HepG2 (cell line): ENCODE measurements around the gene KHK. TPM values are rescaled to one million over a fixed set of nuclear protein-coding genes. Genes with fewer than 3 reads are reported as not detected.

Source experiments
- ATAC-seq: fragments of 200-7000 bp; cut with Tn5 transposase; 3 replicates; pipeline ENCODE4 v1.9.1; 2020; ENCODE audit warnings: mild to moderate bottlenecking, moderate library complexity
- BruUV-seq: library from RNA; stranded (reverse); fragments of 400-500 nt; replicated peaks from 2 replicates; lab custom pipeline; 2021; lab: Mats Ljungman, UMichigan
- CTCF ChIA-PET: fragments of 300-600 bp; formaldehyde crosslinking; extraction: SDS; loops from one replicate; lab custom pipeline; 2021; ENCODE audit warnings: low total read pairs, inconsistent platforms, low intra/inter-chr PET ratio; lab: Yijun Ruan, JAX
- POLR2A ChIA-PET: fragments of 350-600 bp; sonication (Branson Sonifier 250); formaldehyde crosslinking; loops from one replicate; lab custom pipeline; 2020; ENCODE audit warnings: antibody characterized with exemption, inconsistent platforms; lab: Yijun Ruan, JAX
- DNase-seq: peaks from one replicate; pipeline ENCODE4 v3.0.0-alpha.2; 2015; ENCODE audit warnings: low spot score
- FAIRE-seq: peaks from 3 replicates; lab custom pipeline; 2011; peaks lifted over from hg19 to GRCh38; lab: Jason Lieb, UNC
- H2AFZ ChIP-seq: one replicate; pipeline ENCODE4 v1.6.1; 2011; ENCODE audit warnings: low read length, inconsistent platforms
- H3K27ac ChIP-seq: fragments of 300-600 bp; 3 replicates; pipeline ENCODE4 v1.8.0; 2011; ENCODE audit warnings: mixed run types, mild to moderate bottlenecking, mixed read lengths, low read length, inconsistent platforms; ENCODE audit not compliant: insufficient read depth; ENCODE audit errors: extremely low read length
- H3K27me3 ChIP-seq, 2 experiments: fragments of 200-600 bp in 1 of 2; 2 replicates in 1 of 2; 3 replicates in 1 of 2; pipeline versions ENCODE4 v1.6.0 to v1.8.0; 2011; ENCODE audit warnings: low read length in 2 of 2, mild to moderate bottlenecking in 2 of 2, moderate library complexity in 2 of 2, inconsistent platforms in 1 of 2; ENCODE audit not compliant: insufficient read depth in 2 of 2, control insufficient read depth in 1 of 2
- H3K36me3 ChIP-seq, 2 experiments: fragments of 200-600 bp in 1 of 2; replicated peaks in 1 of 2; 2 replicates in 1 of 2; 3 replicates in 1 of 2; pipeline versions ENCODE4 v1.5.1 to v1.8.0; 2011; ENCODE audit warnings: low read length in 2 of 2, inconsistent platforms in 1 of 2; ENCODE audit not compliant: insufficient read depth in 2 of 2, control insufficient read depth in 1 of 2
- H3K4me1 ChIP-seq: 2 replicates; pipeline ENCODE4 v1.5.1; 2012; ENCODE audit warnings: low read length, inconsistent platforms; ENCODE audit not compliant: insufficient read depth
- H3K4me2 ChIP-seq: 2 replicates; pipeline ENCODE4 v1.6.0; 2011; ENCODE audit warnings: low read depth, low read length, inconsistent platforms
- H3K4me3 ChIP-seq, 3 experiments: fragments of 200-600 bp in 1 of 3; sonication (generic), shearing (Covaris generic) in 1 of 3; replicated peaks in 1 of 3; 2 replicates each; pipeline ENCODE4 v1.5.1; 2011 to 2016; ENCODE audit warnings: low read length in 3 of 3, inconsistent platforms in 2 of 3, low read depth in 2 of 3, mild to moderate bottlenecking in 2 of 3, control low read depth in 1 of 3, mixed read lengths in 1 of 3; ENCODE audit not compliant: insufficient read depth in 1 of 3
- H3K79me2 ChIP-seq: one replicate; pipeline ENCODE4 v1.6.1; 2011; ENCODE audit warnings: low read length, inconsistent platforms; ENCODE audit not compliant: insufficient read depth
- H3K9ac ChIP-seq: 2 replicates; pipeline ENCODE4 v1.6.0; 2011; ENCODE audit warnings: mild to moderate bottlenecking, low read depth, low read length, inconsistent platforms; ENCODE audit not compliant: insufficient read depth
- H3K9me3 ChIP-seq: 2 replicates; pipeline ENCODE4 v1.5.1; 2012; ENCODE audit warnings: mild to moderate bottlenecking, low read length
- H4K20me1 ChIP-seq: 2 replicates; pipeline ENCODE4 v1.6.0; 2011; ENCODE audit warnings: inconsistent platforms, mild to moderate bottlenecking, low read length, moderate library complexity; ENCODE audit not compliant: insufficient read depth
- DMAP1 ChIP-seq: IDR thresholded peaks from 2 replicates; pipeline ENCODE4 v1.6.1; 2016
- E2F2 ChIP-seq: sonication (generic); formaldehyde crosslinking; IDR thresholded peaks from 2 replicates; pipeline ENCODE4 v1.4.0; 2020; ENCODE audit warnings: missing genetic modification reagents, borderline replicate concordance
- ELF4 ChIP-seq: sonication (generic); formaldehyde crosslinking; IDR thresholded peaks from 2 replicates; pipeline ENCODE4 v1.5.0; 2020; ENCODE audit warnings: missing genetic modification reagents, mild to moderate bottlenecking, moderate library complexity, borderline replicate concordance
- FOXC1 ChIP-seq: sonication (generic); formaldehyde crosslinking; IDR thresholded peaks from 2 replicates; pipeline ENCODE4 v1.8.0; 2022; ENCODE audit warnings: mild to moderate bottlenecking, missing genetic modification reagents, borderline replicate concordance
- FOXO1 ChIP-seq: sonication (generic); formaldehyde crosslinking; IDR thresholded peaks from 2 replicates; pipeline ENCODE4 v1.4.0; 2020; ENCODE audit warnings: missing genetic modification reagents
- GLMP ChIP-seq: sonication (generic); formaldehyde crosslinking; IDR thresholded peaks from 2 replicates; pipeline ENCODE4 v1.9.0; 2021; ENCODE audit warnings: missing genetic modification reagents, mild to moderate bottlenecking, borderline replicate concordance
- HNRNPH1 ChIP-seq: fragments of 200-400 bp; formaldehyde crosslinking; optimal IDR thresholded peaks from 2 replicates; pipeline ENCODE3; 2017; ENCODE audit warnings: mild to moderate bottlenecking, low read depth, low read length
- HOXA3 ChIP-seq: sonication (generic); formaldehyde crosslinking; IDR thresholded peaks from 2 replicates; pipeline ENCODE4 v1.5.0; 2020; ENCODE audit warnings: missing genetic modification reagents
- HOXD1 ChIP-seq: sonication (generic); formaldehyde crosslinking; IDR thresholded peaks from 2 replicates; pipeline ENCODE4 v1.5.0; 2020; ENCODE audit warnings: missing genetic modification reagents
- NR2F1 ChIP-seq, 2 experiments: fragments of 450-650 bp in 1 of 2; formaldehyde crosslinking in 1 of 2; IDR thresholded peaks; 2 replicates each; pipeline versions ENCODE4 v1.5.0 to v1.6.1; 2016 to 2020; ENCODE audit warnings: mild to moderate bottlenecking in 1 of 2, missing compliant biosample characterization in 1 of 2, missing genetic modification reagents in 1 of 2, moderate library complexity in 1 of 2
- RFX5 ChIP-seq: IDR thresholded peaks from 2 replicates; pipeline ENCODE4 v1.6.1; 2011; ENCODE audit warnings: low read depth, low read length, improper control_type of control experiment
- RORA ChIP-seq: sonication (generic); formaldehyde crosslinking; IDR thresholded peaks from 2 replicates; pipeline ENCODE4 v1.5.0; 2020; ENCODE audit warnings: mild to moderate bottlenecking, missing genetic modification reagents, moderate library complexity
- SSRP1 ChIP-seq: IDR thresholded peaks from 2 replicates; pipeline ENCODE4 v1.6.1; 2016; ENCODE audit warnings: control low read depth
- ZNF235 ChIP-seq: sonication (generic); formaldehyde crosslinking; IDR thresholded peaks from 2 replicates; pipeline ENCODE4 v1.8.1; 2023; ENCODE audit warnings: mild to moderate bottlenecking, missing genetic modification reagents, borderline replicate concordance
- ZNF780A ChIP-seq: sonication (generic); formaldehyde crosslinking; IDR thresholded peaks from 2 replicates; pipeline ENCODE4 v1.8.0; 2022; ENCODE audit warnings: mild to moderate bottlenecking, missing genetic modification reagents, moderate library complexity
- WGBS: methylation state at CpG from one replicate; pipeline ENCODE4 v1.1.6; 2017; ENCODE audit warnings: low lambda C conversion rate; 5-methylcytosine and 5-hydroxymethylcytosine counted together
- in situ Hi-C: cut with HindIII; loops from 2 replicates; pipeline ENCODE4 v1.10.0; 2017; ENCODE audit warnings: low pct_unique_long_range_greater_than_20kb; ENCODE audit not compliant: extremely low pct_ligation_motif_present
- intact Hi-C: fragments of 100-400 bp; cut with micrococcal nuclease; formaldehyde crosslinking; loops from one replicate; pipeline ENCODE4 v1.10.0; 2022; ENCODE audit not compliant: unreplicated experiment
- polyA plus RNA-seq, 8 experiments: library from polyadenylated mRNA; depleted of rRNA in 3 of 8; stranded (reverse) in 7 of 8; unstranded in 1 of 8; fragments of >200 nt; fragmentation: Illumina TruSeq in 4 of 8; extraction: Trizol in 4 of 8; gene quantifications; 2 replicates each; pipeline versions ENCODE4 v1.2.1 to v1.2.3, GENCODE V29; 2011 to 2016; ENCODE audit warnings: low read depth in 4 of 8, missing spikeins in 1 of 8, mixed read lengths in 1 of 8; ENCODE audit not compliant: insufficient read depth in 1 of 8
- total RNA-seq, 5 experiments: library from RNA; depleted of rRNA; stranded (reverse); fragments of >200 nt; fragmentation: Illumina TruSeq; extraction: Trizol; gene quantifications; 2 replicates each; pipeline ENCODE4 v1.2.3, GENCODE V29; 2016; ENCODE audit warnings: low read depth in 1 of 5
- TF ChIP-seq, protein P1 (sequence below): sonication (generic); formaldehyde crosslinking; IDR thresholded peaks from 2 replicates; pipeline ENCODE4 v1.4.0; 2020; ENCODE audit warnings: missing genetic modification reagents

KHK gene
- total and polyA plus RNA-seq, 2 of the 13 experiments (the other 11 are each of a cell fraction or from before 2014, with no cell fraction given) = 40.9 to 99.2 TPM

DNA sequence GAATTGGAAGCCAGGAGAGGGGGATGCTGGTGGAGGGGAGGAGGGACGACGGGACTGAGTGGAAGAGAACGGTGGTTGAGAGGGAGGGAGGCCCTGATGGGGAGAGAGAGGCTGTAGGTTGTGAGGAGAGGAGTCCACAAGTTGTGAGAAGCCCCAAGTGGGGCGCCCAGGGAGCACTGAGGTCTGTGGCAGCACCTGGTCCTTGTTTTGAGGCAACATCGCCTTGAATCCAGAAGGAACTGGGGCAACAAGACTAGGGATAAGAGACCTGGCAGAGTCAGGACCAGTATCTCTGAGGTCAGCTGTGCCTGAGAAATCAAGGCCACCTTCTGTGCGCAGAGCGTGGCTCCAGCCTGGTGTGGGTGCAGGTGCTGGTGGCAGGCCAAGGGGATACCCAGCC, 51.5 kb downstream of the KHK start:
- WGBS = 38% methylated on average over 7 of the region's 7 CpGs
- no peak for FAIRE-seq

GRCh38 chr2:27139310-27139709, 52.7 kb downstream of the KHK start, which contains the start of gene PRR30:
TSS of gene PRR30 (minus strand) at chr2:27139410. CDS start at chr2:27138329, 1,081 bp downstream.
- no TSS peak for BruUV-seq
- H3K9me3 ChIP-seq = no peaks in the 10 kb centered on the region
- no peaks in the 10 kb centered on the region for H4K20me1 ChIP-seq
- ChIA-PET CTCF (no interaction called here), POLR2A (interaction anchor here (1.3 kb wide), 1 partner anchor 16 kb away, joined by 4 read pairs; the partner anchor contains the start of gene ABHD1)
- H3K4me1 ChIP-seq = peaks cover 28% of the 10 kb centered on the region
- H3K9ac ChIP-seq = no peak within 1 kb of the TSS
- intact Hi-C loops (no loop called here), in situ Hi-C loops (no loop called here)
- peaks cover 6 to 21% of the 10 kb centered on the region in 2 experiments; a peak in 3 of 5 replicates for H3K27me3 ChIP-seq
- H3K4me2 ChIP-seq = no peak within 1 kb of the TSS
- 27% methylated on average over 4 of the region's 4 CpGs for WGBS
- H3K4me3 ChIP-seq = no peak within 1 kb of the TSS
- H3K79me2 ChIP-seq = peaks cover 1% of the 10 kb centered on the region
- H2AFZ ChIP-seq = no peak within 1 kb of the TSS
- FAIRE-seq (no peak), DNase-seq (no peak), ATAC-seq (no peak)
- no peak within 1 kb of the TSS for H3K27ac ChIP-seq
- H3K36me3 ChIP-seq = no peaks in the 10 kb centered on the region
- TF ChIP-seq FOXO1 (CRISPR knock-in tag) = no peak
- TF ChIP-seq RFX5 = no peak
- TF ChIP-seq ZNF780A (CRISPR knock-in tag) = no peak
- TF ChIP-seq HOXA3 = no peak
- TF ChIP-seq DMAP1 = no peak
- no peak for TF ChIP-seq ELF4 (CRISPR knock-in tag)
- no peak for TF ChIP-seq HOXD1 (CRISPR knock-in tag)
- no peak for TF ChIP-seq SSRP1 (CRISPR knock-in tag)
- TF ChIP-seq E2F2 = no peak
- TF ChIP-seq RORA (CRISPR knock-in tag) = no peak
- TF ChIP-seq NR2F1 (CRISPR knock-in tag; IDR thresholded peaks at IDR 0.05) = no peak
- no peak for TF ChIP-seq HNRNPH1
- TF ChIP-seq, protein P1, sequence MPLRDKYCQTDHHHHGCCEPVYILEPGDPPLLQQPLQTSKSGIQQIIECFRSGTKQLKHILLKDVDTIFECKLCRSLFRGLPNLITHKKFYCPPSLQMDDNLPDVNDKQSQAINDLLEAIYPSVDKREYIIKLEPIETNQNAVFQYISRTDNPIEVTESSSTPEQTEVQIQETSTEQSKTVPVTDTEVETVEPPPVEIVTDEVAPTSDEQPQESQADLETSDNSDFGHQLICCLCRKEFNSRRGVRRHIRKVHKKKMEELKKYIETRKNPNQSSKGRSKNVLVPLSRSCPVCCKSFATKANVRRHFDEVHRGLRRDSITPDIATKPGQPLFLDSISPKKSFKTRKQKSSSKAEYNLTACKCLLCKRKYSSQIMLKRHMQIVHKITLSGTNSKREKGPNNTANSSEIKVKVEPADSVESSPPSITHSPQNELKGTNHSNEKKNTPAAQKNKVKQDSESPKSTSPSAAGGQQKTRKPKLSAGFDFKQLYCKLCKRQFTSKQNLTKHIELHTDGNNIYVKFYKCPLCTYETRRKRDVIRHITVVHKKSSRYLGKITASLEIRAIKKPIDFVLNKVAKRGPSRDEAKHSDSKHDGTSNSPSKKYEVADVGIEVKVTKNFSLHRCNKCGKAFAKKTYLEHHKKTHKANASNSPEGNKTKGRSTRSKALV (CRISPR knock-in tag) = no peak
- no peak for TF ChIP-seq GLMP (CRISPR knock-in tag)

More for the DNA sequence above, 51.5 kb downstream of the KHK start:
- ChIA-PET POLR2A (interaction anchor here (0.6 to 2.2 kb wide), 2 partner anchors 15 to 39 kb away, joined by 4 to 7 read pairs; partner anchors contain the start of gene ABHD1), CTCF (no interaction called here)
- Histone ChIP-seq H3K27me3 (peaks cover 6 to 21% of the 10 kb centered on the region in 2 experiments; a peak in 3 of 5 replicates), H3K4me3 (no peak overlapping the region), H3K9me3 (no peaks in the 10 kb centered on the region), H3K36me3 (peaks cover 0 to 3% of the 10 kb centered on the region in 2 experiments; a peak in 2 of 5 replicates), H3K9ac (no peak overlapping the region), H3K4me1 (peaks cover 33% of the 10 kb centered on the region), H3K27ac (no peak overlapping the region), H3K4me2 (no peak overlapping the region), H4K20me1 (no peaks in the 10 kb centered on the region; the same call in 1 of the 2 replicates), H2AFZ (peak overlapping the region; percentile 33), H3K79me2 (peaks cover 13% of the 10 kb centered on the region)
- DNase-seq (no peak), ATAC-seq (no peak)
- intact Hi-C loops (no loop called here), in situ Hi-C loops (no loop called here)
- TF ChIP-seq FOXC1 (CRISPR knock-in tag) = 0 out of 2 replicates have a peak, but pooled peaks have one; percentile 8
- no peak for TF ChIP-seq ZNF235 (CRISPR knock-in tag)
- TF ChIP-seq SSRP1 (CRISPR knock-in tag) = no peak
- BruUV-seq = no TSS peak
